ENCODE data around the gene NIPAL1. TPM values are rescaled to one million over a fixed set of nuclear protein-coding genes. Genes with fewer than 3 reads are reported as not detected.

Gene NIPAL1
- total RNA-seq, 1 experiment from 2014 or later: 0.88 TPM

- no peak for DNase-seq (ENCODE audit: low spot score)
These were observed 11.1 kb downstream of the NIPAL1 start for GRCh38 chr4:48027653-48028052.

- DNase-seq (ENCODE audit: low spot score): no peak
These were observed 12.1 kb downstream of the NIPAL1 start for GRCh38 chr4:48028696-48029095.

GRCh38 chr4:48030470-48030869, 13.9 kb downstream of the NIPAL1 start:
- no peak for DNase-seq (ENCODE audit: low spot score)

GRCh38 chr4:48031802-48032525, 15.4 kb downstream of the NIPAL1 start:
- DNase-seq (ENCODE audit: low spot score): peak; percentile 62

- DNase-seq (ENCODE audit: low spot score): no peak
These were observed 16.1 kb downstream of the NIPAL1 start for GRCh38 chr4:48032721-48033120.

- no peak for DNase-seq (ENCODE audit: low spot score)
These were observed 16.8 kb downstream of the NIPAL1 start for GRCh38 chr4:48033412-48033811.

GRCh38 chr4:48033825-48034413, 17.3 kb downstream of the NIPAL1 start:
- DNase-seq (ENCODE audit: low spot score): peak; percentile 28

GRCh38 chr4:48035952-48036351, 19.4 kb downstream of the NIPAL1 start:
- DNase-seq (ENCODE audit: low spot score): no peak

- no peak for DNase-seq (ENCODE audit: low spot score)
These were observed 20.5 kb downstream of the NIPAL1 start for GRCh38 chr4:48037117-48037462.

- DNase-seq (ENCODE audit: low spot score): no peak
These were observed 22.1 kb downstream of the NIPAL1 start for GRCh38 chr4:48038666-48039065.

- DNase-seq (ENCODE audit: low spot score): no peak
These were observed 23.0 kb downstream of the NIPAL1 start for GRCh38 chr4:48039561-48039960.

GRCh38 chr4:48041535-48042137, 25.1 kb downstream of the NIPAL1 start:
- DNase-seq (ENCODE audit: low spot score): no peak

- DNase-seq (ENCODE audit: low spot score): no peak
These were observed 26.4 kb downstream of the NIPAL1 start for GRCh38 chr4:48042979-48043461.

GRCh38 chr4:48043504-48043903, 26.9 kb downstream of the NIPAL1 start:
- DNase-seq (ENCODE audit: low spot score): no peak

GRCh38 chr4:48044298-48044697, 27.7 kb downstream of the NIPAL1 start:
- no peak for DNase-seq (ENCODE audit: low spot score)

GRCh38 chr4:48046059-48046458, 29.5 kb downstream of the NIPAL1 start:
- no peak for DNase-seq (ENCODE audit: low spot score)

GRCh38 chr4:48047421-48047844, 30.9 kb downstream of the NIPAL1 start:
- no peak for DNase-seq (ENCODE audit: low spot score)

GRCh38 chr4:48047896-48048295, 31.3 kb downstream of the NIPAL1 start:
- DNase-seq (ENCODE audit: low spot score): no peak

- no peak for DNase-seq (ENCODE audit: low spot score)
These were observed 32.9 kb downstream of the NIPAL1 start for GRCh38 chr4:48049483-48049882.

GRCh38 chr4:48051078-48051477, 34.5 kb downstream of the NIPAL1 start:
- DNase-seq (ENCODE audit: low spot score): no peak

GRCh38 chr4:48058617-48059530, 42.3 kb downstream of the NIPAL1 start:
- DNase-seq (ENCODE audit: low spot score): no peak

- DNase-seq (ENCODE audit: low spot score): no peak
These were observed 47.8 kb downstream of the NIPAL1 start for GRCh38 chr4:48064349-48064748.

Data from A172 (cell line).